NCI-H2196 treated with DMSO at 0.1 percent for 48 hours (cell line): ENCODE measurements around the gene SLC6A4.
"Not testable (repeated sequence)": the region's sequence is repeated elsewhere in the genome, so short reads cannot be mapped to it uniquely, and the experiment has no call there.

Source experiments
- DNase-seq: peaks from one replicate; lab custom pipeline; 2025; ENCODE audit not compliant: unreplicated experiment; lab: John Stamatoyannopoulos, UW

Gene SLC6A4

DNA sequence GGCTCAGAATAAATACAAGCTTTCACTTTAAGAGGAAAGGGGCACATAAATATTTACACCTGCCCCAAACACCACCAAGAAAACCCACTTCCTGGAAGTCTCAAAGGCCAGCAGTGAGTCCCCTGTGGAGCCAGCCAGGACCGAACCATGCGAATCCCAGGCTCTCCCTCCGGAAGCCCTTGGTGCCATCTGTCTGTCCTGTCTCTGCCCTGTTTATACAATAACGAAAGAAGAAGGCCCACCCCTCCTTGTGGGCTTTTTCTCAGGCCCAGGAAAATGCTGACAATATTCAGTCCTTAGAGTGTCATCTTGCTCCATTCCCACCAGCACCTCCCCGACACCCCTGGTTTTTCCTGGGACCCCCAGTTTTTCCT lies 3.6 kb upstream of the SLC6A4 start:
- DNase-seq = no peak

DNA sequence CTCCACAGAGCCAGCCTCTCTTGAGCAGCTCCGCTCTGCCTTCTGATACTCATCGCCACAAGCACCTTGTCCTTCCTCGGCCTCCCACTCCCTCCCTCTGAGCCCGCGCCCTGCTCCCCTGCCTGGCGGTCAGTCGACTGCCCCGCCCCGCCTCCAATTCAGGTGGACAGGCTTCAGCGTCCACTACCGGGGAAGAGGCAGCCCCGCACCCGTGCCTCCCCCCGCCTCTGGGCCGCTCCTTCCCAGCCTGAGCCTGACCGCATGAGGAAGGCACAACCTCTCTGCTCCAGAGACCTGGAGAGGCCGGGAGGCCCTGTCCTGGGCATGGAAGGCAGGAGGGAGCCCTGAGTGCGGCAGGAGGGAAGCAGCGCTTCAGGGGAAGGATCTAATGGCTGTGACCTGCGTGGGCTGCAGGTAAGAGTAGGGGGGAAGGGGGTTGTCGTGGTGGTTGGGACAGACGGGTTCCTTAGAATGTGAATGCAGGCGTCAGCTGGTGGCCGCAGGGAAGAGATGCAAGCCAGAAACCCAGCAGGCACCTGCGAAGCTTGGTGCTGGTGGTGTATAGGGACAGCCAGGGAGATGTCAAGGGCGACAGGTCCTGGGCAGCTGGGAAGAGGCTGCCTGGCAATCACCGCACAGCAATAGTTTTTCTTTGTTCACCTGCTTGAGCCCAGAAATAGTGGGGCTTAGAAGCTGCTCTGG lies 3.0 kb upstream of the SLC6A4 start:
- no peak for DNase-seq

DNA sequence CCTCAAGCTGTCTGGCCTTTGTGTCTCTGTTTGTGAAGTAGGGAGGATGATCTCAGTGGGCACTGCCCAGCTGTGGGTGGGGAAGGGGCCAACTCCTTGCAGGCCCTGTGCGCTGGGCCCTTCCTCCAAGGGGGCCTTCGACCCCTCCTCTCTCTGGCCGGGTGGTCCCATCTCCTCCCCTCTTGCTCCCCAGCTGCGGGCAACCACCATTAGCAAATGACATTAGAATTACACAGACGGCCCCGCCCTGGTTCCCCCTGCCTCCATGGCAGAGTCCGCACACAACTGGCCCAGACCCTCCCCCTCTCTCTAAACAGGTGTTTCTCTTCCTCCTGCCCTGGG lies 2.5 kb upstream of the SLC6A4 start:
- DNase-seq = no peak

DNA sequence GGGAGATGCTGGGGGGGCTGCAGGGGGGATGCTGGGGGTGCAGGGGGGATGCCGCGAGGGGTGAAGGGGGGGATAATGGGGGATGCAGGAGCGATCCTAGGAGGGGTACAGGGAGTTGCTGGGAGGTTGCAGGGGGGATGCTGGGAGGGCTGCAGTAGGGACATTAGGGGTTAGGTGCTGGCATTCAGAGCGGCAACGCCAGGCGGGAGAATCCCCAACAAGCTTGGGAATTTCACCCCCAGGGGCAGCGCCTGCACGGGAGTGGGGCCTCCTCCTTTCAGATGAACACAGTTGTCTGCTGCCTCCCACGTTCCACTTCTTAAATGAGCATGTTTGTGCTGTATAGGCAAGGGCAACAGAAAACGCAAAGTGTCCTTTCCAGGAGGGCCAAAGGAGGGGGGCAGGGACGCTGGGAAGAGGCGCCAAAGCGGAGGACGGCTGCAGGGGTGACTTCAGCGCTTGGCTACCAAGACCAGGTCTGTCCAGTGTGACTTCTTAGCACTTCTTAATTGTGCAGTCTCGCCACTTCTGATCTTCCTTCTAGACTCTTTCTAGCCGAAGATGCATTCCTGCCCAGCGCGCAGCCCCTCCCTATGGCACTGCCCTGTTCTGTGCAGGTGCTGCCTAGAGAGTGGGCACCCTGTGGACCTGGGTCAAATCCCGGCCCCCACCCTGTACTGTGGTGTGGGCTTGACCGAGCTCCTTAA lies 2.0 kb upstream of the SLC6A4 start:
- no peak for DNase-seq

DNA sequence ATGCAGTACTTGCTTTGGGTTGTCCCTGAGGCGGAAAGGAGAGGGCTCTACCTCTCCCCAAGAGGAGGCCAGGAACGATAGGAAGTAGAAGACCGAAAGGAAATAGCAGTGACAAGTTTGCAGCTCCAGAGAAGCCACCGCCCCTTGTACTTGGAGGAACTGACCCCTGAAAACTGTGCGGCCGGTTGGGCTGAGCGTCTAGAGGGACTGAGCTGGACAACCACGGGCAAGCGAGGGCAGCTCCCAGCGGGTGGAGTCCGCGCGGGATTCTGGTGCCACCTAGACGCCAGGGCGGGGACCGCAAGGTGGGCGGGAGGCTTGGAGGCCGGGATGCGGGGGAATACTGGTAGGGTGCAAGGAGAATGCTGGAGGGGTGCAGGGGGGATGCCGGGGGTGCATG lies 1.3 kb upstream of the SLC6A4 start:
- peak; percentile 19 for DNase-seq

DNA sequence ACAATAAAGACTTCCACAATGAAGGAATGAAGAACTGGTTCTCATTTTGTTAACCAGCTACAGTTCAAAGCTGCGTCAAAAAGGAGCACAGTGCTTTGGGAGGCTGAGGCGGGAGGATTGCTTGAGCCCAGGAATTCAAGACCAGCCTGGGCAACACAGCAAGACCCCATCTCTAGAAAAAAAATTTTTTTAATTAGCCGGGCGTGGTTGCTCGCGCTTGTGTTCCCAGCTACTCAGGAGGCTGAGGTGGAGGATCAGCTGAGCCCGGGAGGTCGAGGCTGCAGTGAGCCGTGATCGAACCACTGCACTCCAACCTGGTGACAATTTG lies 764 bp upstream of the SLC6A4 start:
- DNase-seq = no peak

DNA sequence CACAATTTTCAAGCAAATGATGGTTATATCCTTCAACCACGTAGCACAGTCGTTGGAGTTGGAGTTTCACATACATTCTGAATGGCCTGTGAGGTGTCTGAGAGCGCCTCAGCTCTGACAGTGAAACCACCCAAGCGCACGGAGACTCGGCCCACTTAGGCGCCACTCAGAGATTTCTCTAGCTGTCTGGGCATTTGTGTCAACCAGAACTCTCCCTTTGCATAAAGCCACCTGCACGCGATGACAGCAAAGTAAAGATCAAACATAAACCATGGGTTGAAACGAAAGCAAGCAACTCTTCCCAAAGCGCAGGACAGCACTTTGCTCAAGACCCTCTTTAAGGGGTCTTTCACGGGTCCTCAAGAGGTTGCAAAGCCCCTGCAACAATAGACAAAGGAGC lies 533 bp downstream of the SLC6A4 start:
- no peak for DNase-seq

DNA sequence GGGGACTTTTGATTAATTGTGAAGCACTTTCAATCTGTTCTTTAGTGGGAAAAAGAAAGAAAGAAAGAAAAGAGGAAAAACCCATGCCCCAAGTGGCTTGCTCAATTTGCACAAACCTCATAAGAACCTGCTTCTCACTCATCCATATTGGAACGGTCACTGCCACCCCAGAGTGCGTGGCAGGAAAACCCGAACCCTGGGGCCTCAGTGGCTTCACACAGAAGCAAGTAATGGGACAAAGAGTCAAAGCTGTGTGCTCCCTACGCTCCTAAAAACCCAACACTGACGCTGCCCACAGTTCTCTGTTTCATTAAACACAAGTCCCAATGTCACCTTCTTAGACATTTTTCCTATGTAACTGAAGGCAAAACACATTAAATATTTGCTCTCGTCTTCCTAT lies 1.2 kb downstream of the SLC6A4 start:
- no peak for DNase-seq

DNA sequence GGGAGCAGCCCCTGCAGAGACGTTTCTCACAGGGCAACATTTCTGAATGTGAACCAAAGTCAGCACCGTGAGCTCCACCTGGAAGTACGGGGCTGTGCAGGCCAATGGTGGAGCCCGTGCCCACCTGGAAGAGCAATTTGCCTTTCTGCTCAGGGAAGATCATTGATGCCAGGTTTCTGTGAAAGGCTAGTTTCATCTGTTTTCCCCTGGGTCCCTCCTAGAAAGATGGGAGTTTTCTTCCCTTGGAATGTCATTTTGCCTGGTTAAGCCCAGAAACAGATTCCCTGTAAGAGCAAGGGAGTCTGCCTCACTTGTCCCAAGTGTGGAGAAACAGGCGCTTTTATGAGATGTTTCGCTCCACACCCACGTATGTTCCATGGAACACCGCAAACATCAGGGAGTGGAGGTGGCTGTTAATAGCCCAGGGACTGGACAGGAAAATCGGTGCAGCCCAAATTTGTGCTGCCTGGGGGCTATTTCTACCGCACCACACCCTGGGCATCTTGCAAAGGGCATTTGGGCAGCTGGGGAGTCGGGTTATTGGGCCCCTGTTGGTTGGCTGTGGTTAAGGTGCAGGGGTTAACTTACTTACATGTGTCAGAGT lies 2.6 kb downstream of the SLC6A4 start:
- DNase-seq = no peak

DNA sequence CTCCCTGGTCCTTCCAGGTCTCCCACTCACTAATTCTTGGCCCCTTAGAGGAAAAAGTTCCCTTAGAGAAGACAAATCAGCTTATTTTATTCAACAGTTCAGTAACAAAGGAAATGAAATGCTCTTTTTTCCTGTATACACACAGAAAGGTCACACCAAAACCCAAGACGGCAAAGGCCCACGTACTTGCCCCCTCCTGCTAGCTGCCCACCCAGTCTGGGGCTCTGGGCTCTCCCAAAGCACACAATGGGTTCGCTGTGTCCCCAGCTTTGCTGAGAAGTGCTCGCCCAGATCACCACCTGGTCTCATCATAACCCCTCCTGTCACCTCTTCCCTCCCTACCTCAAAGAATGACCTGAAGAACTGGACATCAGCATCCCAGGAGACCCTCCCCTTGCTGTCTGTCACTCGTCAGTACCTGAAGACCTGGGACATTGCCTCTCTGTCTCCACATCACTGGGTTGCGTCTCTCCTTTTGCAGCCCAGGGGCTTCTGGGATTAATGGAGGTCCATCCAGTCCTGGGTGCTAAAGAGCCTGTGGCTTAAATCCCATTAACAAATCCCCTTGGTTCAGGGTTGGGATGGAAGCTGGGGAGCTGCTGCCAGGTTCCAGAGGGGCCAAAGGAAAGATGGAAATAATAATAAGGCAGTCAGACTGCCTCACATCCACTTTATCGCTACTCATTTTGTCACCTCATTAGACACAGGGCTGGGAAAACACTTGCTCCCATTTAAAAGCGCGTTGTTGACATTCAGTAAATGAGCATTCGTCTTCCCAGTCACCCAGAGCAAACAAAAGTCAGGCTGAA lies 3.3 kb downstream of the SLC6A4 start:
- DNase-seq = no peak

DNA sequence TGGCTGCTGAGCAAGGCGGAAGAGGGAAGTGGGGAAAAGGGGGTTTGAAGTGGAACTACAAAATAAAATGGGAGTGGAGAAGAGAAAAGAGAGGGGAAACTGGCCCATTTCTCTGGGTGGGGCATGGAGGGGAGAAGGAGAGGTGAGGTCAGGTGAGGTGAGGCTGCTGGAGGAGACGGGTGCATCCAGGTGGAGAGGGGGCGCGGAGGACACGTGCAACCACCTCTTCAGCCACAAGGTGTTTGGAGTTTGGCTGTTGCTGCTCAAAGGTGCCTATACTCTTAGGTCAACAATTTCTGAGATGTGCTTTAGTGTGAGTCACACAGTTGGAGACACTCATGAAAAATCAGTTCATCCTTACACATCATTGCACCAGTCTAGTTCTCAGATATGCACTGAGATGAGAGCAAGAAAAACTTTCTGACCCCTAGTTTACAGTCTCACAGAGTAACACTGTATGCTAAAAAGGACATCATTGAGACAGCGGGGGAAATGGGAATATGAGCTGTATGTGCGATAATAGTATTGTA lies 4.8 kb downstream of the SLC6A4 start:
- DNase-seq = no peak

DNA sequence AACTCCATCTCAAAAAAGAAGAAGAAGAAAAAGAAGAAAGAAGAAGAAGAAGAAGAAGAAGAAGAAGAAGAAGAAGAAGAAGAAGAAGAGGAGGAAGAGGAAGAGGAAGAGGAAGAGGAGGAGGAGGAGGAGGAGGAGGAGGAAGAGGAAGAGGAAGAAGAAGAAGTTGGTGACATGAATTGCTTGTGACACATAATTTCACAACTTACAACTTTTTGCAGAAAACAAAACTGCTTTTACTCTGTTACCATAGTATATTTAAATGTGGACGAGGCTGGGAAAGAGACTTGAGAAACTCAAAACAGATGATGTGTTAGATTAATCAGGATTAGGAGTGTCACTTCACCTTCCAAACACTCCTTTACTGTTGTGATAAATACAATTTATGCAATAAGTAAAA lies 5.5 kb downstream of the SLC6A4 start:
- DNase-seq = not testable (repeated sequence)

DNA sequence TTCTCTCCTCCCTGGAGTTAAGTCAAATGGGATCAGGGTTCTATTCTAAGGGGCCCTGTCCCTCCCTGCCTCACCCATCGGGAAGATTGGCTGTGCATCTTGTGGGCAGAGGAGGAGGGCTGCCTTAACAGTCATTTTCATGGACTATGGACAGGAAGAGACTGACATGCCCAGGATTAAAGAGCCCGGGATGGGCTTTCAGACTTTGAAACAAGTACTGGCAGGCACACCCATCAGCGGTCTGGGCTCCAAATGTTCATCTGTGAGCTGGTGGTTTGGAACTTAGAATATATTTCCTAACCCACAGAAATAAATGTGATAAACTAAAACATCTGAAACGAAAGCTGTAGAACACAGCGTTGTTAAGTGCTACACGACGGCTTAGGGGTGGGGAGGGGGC lies 6.5 kb downstream of the SLC6A4 start:
- no peak for DNase-seq

DNA sequence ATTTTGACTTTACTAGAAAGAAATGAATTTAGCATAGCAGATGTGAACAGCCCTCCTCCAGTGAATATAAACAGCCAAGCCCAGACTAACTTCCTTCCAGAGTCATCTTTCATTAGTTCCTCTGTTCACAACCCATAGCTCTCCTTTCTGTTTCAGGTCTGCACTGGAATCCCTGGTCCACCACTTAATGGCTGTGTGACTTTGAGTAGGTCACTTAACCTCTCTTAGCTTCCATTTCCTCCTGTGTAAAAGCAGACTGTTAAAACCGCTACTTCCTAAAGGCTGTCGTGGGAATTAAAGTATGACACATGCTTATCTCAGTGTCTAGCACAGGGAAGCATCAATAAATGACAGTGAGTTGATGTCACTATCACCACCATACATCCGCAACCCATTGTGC lies 7.5 kb downstream of the SLC6A4 start:
- no peak for DNase-seq

DNA sequence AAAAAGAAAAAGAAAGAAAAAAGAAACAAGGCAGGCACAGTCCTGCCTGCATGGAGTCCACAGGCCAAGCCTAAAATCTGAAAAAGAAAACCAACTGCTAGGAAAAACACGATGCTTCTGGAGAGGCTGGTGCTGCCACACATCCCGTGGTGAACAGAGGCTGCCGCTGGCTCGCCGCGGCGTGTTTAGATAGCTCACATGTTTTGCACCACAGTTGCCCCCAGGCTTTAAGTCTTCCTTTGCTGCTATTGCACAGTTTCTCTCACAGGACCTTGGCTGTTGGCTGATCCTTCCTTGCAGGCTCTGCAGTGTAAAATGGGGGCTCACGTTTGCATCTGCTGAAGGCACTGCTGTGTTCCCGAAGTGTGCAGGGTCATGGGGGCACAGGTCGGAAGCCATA lies 8.6 kb downstream of the SLC6A4 start:
- DNase-seq = no peak

DNA sequence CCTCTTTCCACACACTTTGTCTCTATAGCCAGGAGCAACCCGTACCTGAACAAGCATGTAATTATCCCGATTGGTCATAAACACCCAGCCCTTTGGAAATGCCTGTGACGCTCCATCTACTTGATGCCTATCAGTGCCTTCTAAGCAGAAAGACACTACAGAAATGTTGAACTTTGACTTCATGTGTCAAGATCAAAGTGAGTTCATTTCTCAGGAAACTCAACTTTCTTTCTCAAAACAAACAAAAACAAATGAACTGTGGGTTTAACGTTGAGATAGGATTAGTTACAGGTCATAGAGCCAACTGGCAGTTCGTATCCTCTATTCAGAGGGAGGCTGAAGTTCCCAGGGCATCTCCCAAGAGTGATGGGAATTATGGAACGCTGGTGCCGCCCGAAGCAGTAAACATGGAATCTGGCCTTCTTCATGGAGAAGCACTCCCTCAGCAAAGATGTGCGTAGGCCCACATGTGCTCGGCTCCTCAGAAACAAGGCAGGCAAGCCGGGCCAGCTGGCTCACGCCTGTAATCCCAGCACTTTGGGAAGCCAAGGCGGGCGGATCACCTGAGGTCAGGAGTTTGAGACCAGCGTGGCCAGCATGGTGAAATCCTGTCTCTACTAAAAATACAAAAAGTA lies 9.5 kb downstream of the SLC6A4 start:
- no peak for DNase-seq

DNA sequence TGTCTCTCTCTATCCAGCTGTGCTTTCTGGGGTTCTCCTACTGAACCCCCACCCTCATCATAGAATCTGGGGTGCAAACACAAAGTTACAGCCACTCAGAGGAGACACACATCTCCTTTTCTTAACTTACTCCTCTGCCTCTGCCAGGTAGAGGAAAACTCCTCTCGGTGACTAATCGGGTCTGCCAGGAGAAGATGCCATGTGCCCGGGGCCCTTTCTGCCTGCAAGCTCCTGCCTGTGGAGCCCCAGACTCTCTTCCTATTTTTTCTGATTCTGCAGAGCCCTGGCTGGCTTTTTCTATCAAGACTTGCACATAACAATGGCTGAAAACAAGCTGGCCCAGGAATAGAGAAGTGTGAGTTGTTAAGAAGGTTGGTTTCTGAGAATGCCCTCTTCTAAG lies 10.4 kb downstream of the SLC6A4 start:
- no peak for DNase-seq

DNA sequence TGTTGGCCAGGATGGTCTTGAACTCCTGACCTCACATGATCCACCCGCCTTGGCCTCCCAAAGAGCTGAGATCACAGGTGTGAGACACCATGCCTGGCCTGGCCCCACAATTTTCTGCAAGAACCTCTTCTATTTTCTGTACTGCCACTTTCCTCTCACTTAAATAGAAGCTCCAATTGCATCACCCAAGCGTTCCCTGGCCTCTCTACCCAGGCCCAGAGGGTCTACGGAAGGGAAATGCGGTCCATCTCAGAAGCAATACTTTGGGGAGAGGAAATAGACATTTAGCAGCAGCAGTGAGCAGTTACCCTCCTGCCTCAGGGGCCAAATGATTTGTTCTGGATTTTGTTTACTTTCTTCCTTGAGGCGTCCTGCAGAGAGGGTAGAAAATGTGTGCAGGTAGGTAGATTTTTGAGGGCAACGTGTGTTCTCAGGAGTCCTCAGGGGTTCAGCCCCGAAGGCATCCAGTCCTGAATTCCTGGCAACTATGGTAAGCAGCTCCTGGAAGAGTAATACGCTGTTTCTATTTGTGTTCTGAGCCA lies 11.0 kb downstream of the SLC6A4 start:
- DNase-seq = no peak

DNA sequence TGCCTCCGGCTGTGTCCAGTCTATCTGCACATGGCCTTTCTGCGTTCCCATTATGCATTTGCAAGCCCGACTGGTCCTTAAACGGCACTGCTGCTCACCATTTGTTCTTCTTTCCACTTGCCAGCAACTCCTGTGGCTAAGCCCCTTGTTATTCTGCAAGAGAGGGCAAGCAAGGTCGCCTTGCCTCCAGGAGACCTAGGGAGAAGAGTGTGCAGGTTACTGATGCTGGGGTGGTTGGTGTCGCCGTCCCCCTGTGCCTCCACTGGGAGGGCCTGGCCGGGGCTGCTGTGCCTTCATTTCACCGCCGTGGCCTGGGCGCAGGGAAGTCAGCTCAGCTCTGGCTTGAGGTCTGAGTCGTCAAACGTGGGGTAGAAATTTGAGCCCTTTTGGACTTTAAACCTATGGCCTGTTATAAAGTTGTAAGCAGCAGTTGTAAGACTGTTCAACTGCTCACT lies 12.7 kb downstream of the SLC6A4 start:
- DNase-seq = no peak

DNA sequence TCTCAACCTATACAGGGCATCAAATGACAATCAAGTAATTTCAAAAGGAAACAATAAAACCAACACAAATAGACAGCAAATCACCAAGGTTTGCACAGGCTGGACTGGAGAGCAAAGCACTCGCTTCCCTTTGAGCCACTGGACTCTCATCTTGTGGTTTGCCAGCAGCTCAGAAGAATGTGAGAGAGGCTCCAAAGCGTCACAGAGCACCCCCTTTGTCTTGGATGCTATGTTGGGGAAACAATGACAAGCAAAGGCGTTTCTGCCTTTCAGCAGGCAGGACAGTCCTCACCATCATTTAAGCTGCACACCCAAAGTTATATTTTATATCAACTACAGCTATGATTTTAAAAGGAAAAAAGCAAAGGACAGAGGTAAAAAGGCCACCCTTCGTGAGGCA lies 13.2 kb downstream of the SLC6A4 start:
- no peak for DNase-seq

DNA sequence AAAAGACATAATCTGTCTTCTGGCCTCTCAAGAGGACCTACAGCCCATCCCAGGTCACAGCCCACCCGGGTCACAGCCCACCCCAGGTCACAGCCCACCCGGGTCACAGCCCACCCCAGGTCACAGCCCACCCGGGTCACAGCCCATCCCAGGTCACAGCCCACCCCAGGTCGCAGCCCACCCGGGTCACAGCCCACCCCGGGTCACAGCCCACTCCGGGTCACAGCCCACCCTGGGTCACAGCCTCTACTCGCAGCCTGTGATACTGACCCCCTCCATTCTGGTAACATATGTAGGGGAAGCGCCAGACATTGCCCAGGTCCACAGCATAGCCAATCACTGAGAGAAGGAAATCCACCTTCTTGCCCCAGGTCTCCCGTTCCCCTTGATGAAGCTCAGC lies 14.2 kb downstream of the SLC6A4 start:
- DNase-seq = no peak
